OCI-LY3 (cell line): ENCODE results near the gene POLR2H.

Experiments used
- CTCF ChIP-seq: fragments of 200-600, 300-600 bp; sonication (generic); IDR thresholded peaks from 2 replicates; pipeline ENCODE4 v1.5.1; 2014; ENCODE audit warnings: antibody characterized with exemption, low read length, low read depth
- EZH2phosphoT487 ChIP-seq: fragments of 200-600 bp; shearing (Covaris generic); IDR thresholded peaks from 2 replicates; pipeline ENCODE4 v1.6.1; 2018; ENCODE audit warnings: antibody characterized with exemption, mixed run types, low read depth

GRCh38 chr3:184353546-184353941 is 8.0 kb upstream of the POLR2H start:
- TF ChIP-seq CTCF: no peak
- TF ChIP-seq EZH2phosphoT487: no peak
